Activated CD8-positive, alpha-beta memory T cell treated with anti-CD3 and anti-CD28 coated beads, Interleukin-2, amount 10 ng/mL, durations not matched to agents 7 days and 5 days (primary cell): ENCODE results near the gene RPL4. TPM values are rescaled to one million over a fixed set of nuclear protein-coding genes. Genes with fewer than 3 reads are reported as not detected.
"Not testable (repeated sequence)": the region's sequence is repeated elsewhere in the genome, so short reads cannot be mapped to it uniquely, and the experiment has no call there.

Source experiments
- ATAC-seq: fragments of 150-1000 bp; cut with Tn5 transposase; one replicate; pipeline ENCODE4 v1.10.0; 2021; ENCODE audit warnings: moderate library complexity
- CTCF ChIA-PET: fragments of 350-600 bp; sonication (Branson Sonifier 250); formaldehyde crosslinking; loops from one replicate; lab custom pipeline; 2021; ENCODE audit warnings: antibody characterized with exemption; lab: Charles Lee
- DNase-seq: peaks from one replicate; pipeline ENCODE4 v3.0.0-alpha.2; 2020
- H3K27ac Mint-ChIP-seq: one replicate; pipeline ENCODE4 v1.8.0; 2021; ENCODE audit warnings: mild to moderate bottlenecking, mixed read lengths
- H3K27me3 Mint-ChIP-seq: one replicate; pipeline ENCODE4 v1.8.0; 2021; ENCODE audit warnings: mixed read lengths
- H3K36me3 Mint-ChIP-seq: one replicate; pipeline ENCODE4 v1.8.0; 2021; ENCODE audit warnings: mild to moderate bottlenecking, mixed read lengths
- H3K4me1 Mint-ChIP-seq: one replicate; pipeline ENCODE4 v1.8.0; 2021; ENCODE audit warnings: mixed read lengths
- H3K4me3 Mint-ChIP-seq: one replicate; pipeline ENCODE4 v1.8.0; 2021; ENCODE audit warnings: mild to moderate bottlenecking, moderate library complexity, mixed read lengths
- H3K9me3 Mint-ChIP-seq: one replicate; pipeline ENCODE4 v1.8.0; 2022; ENCODE audit warnings: low read depth, mixed read lengths
- microRNA-seq: library from miRNA; unstranded; fragments of <30 nt; microRNA quantifications from one replicate; pipeline ENCODE4 v1.2.0, GENCODE V29; 2022
- total RNA-seq, 2 experiments: library from RNA; stranded (reverse); gene quantifications; one replicate each; pipeline ENCODE4 v1.2.3, GENCODE V29; 2021

RPL4 gene
- total RNA-seq, 2 experiments from 2014 or later: 2,060 to 2,722 TPM

DNA sequence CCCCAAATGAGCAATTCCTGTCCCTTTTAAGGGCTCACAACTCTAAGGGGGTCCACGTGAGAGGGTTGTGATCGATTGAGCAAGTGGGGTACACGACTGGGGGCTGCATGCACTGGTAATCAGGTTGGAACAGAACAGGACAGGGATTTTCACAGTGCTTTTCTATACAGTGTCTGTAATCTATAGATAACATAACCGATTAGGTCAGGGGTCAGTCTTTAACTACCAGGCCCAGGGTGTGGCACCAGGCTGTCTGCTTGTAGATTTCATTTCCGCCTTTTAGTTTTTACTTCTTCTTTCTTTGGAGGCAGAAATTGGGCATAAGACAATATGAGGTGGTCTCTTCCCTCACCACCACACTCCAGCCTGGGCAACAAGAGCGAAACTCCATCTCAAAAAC, 39.4 kb downstream of the RPL4 start:
- DNase-seq, H3K9me3 Mint-ChIP-seq, H3K27me3 Mint-ChIP-seq, ATAC-seq, H3K27ac Mint-ChIP-seq, H3K4me1 Mint-ChIP-seq, H3K4me3 Mint-ChIP-seq, CTCF ChIA-PET: not testable (repeated sequence)
- H3K36me3 Mint-ChIP-seq: peaks cover 44% of the 10 kb centered on the region

DNA sequence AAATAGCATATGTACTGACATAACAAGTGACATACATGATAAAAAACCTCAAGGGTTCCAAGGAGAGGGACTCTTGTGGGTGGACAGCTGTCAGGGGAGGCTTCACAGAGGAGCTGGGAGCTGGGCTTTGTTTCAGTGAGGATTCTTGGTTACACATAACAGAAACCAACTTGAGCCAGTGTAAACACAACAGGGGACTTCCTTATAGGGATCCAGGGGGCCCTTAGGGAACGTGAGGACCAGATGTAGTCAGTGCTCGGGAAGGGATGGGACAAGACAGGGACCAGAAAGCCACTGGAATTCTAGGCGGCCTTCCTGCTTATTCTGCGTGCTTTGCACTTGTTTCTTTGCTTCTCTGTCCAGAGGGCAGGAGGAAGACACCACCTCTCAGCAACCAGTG, 42.0 kb downstream of the RPL4 start:
- DNase-seq (no peak), ATAC-seq (no peak)
- H3K9me3 Mint-ChIP-seq: peaks cover 2% of the 10 kb centered on the region
- no peak overlapping the region for H3K4me3 Mint-ChIP-seq
- CTCF ChIA-PET: no interaction called here
- peaks cover 7% of the 10 kb centered on the region for H3K4me1 Mint-ChIP-seq
- no peaks in the 10 kb centered on the region for H3K27me3 Mint-ChIP-seq
- H3K36me3 Mint-ChIP-seq: peaks cover 41% of the 10 kb centered on the region
- peak overlapping the region; percentile 10 for H3K27ac Mint-ChIP-seq

DNA sequence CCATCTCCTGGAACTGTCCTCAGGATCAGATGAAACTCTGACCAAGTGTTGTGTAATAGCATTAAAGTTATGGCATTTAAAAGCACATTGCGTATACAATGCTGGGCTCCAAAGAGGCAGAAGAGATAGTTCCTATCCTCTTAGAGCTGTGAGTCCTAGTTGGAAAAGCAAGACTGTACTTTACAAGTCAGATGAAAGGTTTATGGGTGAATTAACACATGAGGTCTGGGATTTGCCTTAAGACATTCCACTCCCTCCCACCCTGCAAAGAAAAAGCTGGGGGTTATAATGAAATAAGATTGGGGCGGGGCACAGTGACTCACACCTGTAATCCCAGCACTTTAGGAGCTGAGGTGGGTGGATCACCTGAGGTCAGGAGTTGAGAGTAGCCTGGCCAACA, 42.7 kb downstream of the RPL4 start:
- Mint-ChIP-seq H3K9me3 (peaks cover 2% of the 10 kb centered on the region), H3K4me3 (no peak overlapping the region), H3K4me1 (peaks cover 7% of the 10 kb centered on the region), H3K27ac (no peak overlapping the region), H3K27me3 (no peaks in the 10 kb centered on the region), H3K36me3 (peaks cover 37% of the 10 kb centered on the region)
- CTCF ChIA-PET: no interaction called here
- ATAC-seq: no peak
- DNase-seq: no peak

DNA sequence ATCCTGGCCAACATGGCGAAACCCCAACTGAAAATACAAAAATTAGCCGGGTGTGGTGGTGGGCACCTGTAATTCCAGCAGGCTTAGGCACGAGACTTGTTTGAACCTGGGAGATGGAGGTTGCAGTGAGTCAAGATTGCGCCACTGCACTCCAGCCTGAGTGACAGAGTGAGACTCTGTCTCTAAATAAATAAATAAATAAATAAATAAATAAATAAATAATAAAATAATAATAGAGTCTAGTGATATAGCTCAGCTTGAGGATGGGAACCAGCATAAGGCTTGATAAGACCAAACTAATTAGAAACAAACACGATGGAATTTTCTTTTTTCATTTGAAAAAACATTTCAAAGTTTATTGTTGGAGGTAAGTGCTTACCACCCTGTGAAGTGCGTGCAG, 43.4 kb downstream of the RPL4 start:
- H3K9me3 Mint-ChIP-seq, H3K4me1 Mint-ChIP-seq, DNase-seq, H3K4me3 Mint-ChIP-seq, H3K27me3 Mint-ChIP-seq, ATAC-seq, CTCF ChIA-PET, H3K27ac Mint-ChIP-seq: not testable (repeated sequence)
- peaks cover 32% of the 10 kb centered on the region for H3K36me3 Mint-ChIP-seq

DNA sequence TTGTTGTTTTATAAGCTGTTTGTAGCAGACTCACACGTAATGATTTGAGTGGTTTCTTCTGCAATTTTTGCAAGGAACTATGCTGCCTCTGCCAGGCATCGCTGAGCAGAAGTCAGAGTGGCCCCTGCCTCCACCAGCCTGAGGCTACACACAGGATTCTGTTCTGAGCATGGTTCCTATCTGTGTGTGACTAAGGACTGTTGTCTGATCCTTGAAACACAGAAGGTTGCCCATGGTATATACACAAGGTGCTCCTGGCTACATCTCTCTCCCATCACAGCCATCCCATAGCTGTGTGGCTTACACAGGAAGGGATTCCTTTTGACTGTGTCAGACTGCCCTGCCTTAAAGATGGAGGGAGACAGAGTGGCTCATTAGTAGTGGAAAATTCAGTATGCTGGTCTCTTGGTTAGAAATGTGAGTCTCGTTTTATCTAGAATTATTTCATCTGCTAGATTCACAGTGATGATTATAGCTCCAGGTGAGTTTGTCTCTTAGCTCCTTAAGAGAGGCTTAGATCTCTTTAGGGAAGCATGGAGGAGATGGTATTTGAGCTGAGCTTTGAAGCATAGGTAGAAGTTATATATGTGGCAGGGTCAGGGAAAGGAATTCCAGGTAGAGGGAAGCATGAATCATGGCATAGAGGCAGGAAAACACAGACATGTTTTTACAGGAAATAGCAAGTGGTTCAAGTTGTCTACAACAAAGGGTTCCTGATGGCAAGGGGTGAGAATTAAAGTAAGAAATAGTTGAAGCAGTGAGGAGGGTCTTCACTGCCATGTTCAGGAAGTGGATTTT, 44.6 kb downstream of the RPL4 start:
- H3K36me3 Mint-ChIP-seq: peaks cover 25% of the 10 kb centered on the region
- peaks cover 15% of the 10 kb centered on the region for H3K4me1 Mint-ChIP-seq
- no peaks in the 10 kb centered on the region for H3K27me3 Mint-ChIP-seq
- H3K9me3 Mint-ChIP-seq: peaks cover 2% of the 10 kb centered on the region
- ATAC-seq (no peak), DNase-seq (no peak)
- peak overlapping the region; percentile 3 for H3K27ac Mint-ChIP-seq
- no peak overlapping the region for H3K4me3 Mint-ChIP-seq
- CTCF ChIA-PET: no interaction called here

DNA sequence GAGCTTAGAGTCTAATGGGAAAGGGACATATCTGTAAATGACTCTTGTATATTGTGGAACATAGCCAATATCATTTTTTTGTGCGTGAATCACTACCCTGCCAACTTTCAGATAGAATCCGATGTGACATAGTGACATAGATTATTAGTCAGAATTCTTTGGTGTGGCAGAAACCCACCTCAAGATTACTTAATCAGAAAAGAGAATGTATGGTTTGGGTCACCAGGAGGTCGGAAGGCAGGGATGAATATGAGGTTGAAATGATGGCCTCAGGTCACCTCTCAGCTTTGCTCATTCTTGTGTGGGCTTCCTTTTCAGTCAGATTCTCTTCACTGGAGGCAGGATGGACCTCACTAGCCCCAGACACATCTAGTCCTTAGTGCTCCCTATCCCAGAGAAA, 48.4 kb downstream of the RPL4 start:
- CTCF ChIA-PET: interaction anchor here (1.3 kb wide), 1 partner anchor 41 kb away, joined by 5 read pairs; the partner anchor contains the start of gene SNAPC5
- no peak for DNase-seq
- ATAC-seq: no peak
- H3K4me3 Mint-ChIP-seq: no peak overlapping the region
- H3K36me3 Mint-ChIP-seq: peaks cover 17% of the 10 kb centered on the region
- H3K4me1 Mint-ChIP-seq: peaks cover 18% of the 10 kb centered on the region
- H3K27ac Mint-ChIP-seq: no peak overlapping the region
- H3K27me3 Mint-ChIP-seq: no peaks in the 10 kb centered on the region
- no peaks in the 10 kb centered on the region for H3K9me3 Mint-ChIP-seq

DNA sequence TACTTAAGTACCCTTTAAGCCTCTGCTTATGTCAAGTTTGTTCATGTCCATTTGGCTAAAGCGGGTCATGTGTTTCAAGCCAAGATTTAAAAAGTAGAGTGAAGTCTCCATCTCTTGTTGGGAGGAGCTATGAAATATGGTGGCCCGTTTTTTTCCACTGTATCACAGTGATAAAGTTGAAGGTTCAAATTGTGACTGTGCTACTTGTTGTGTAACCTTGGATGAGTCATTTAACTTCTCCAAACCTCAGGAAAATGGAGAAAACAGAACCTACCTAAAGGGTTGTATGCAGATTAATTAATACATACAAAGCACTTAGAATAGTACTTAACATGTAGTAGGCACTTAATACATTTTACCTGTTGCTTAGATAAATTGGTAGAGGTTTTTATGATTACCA, 50.5 kb downstream of the RPL4 start:
- H3K4me3 Mint-ChIP-seq: no peak overlapping the region
- no peak for DNase-seq
- no peak for ATAC-seq
- H3K27ac Mint-ChIP-seq: no peak overlapping the region
- H3K27me3 Mint-ChIP-seq: no peaks in the 10 kb centered on the region
- peaks cover 13% of the 10 kb centered on the region for H3K36me3 Mint-ChIP-seq
- H3K9me3 Mint-ChIP-seq: no peaks in the 10 kb centered on the region
- CTCF ChIA-PET: interaction anchor here (1.5 kb wide), 1 partner anchor 44 kb away, joined by 5 read pairs; the partner anchor contains the start of gene SNAPC5
- H3K4me1 Mint-ChIP-seq: peaks cover 11% of the 10 kb centered on the region

DNA sequence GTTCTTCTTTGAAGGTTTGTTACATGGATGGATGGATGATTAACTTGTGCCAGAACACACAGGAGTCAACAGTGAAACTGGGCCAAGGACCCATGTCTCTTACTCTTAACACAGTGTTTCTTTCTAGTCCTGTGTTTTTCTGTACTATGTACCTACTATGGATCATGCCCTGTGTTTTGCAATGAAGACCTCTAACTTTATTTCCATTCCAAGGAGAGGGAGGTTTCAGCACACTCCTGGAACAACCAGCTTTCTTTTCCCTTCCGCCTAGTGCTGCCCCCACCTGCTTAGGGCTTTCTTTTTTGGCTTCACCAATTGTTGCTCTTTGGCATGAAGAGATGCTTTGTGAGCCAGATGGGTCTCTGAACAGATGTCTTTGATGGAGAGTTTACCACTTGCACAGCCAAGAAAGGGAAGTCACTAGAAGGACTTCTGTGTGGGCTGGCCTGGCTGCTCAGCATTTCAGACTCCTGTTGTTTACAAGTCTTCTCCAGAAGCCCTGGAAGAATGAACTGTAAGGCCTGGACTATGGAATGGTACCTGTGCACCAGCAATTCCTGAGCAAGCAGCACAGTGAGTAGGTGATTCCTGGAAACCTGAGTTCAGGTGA, 51.6 kb downstream of the RPL4 start:
- H3K4me3 Mint-ChIP-seq: no peak overlapping the region
- peaks cover 11% of the 10 kb centered on the region for H3K4me1 Mint-ChIP-seq
- CTCF ChIA-PET: interaction anchor here (1.5 kb wide), 1 partner anchor 45 kb away, joined by 5 read pairs; the partner anchor contains the start of gene SNAPC5
- ATAC-seq (no peak), DNase-seq (no peak)
- no peaks in the 10 kb centered on the region for H3K27me3 Mint-ChIP-seq
- H3K9me3 Mint-ChIP-seq: no peaks in the 10 kb centered on the region
- no peak overlapping the region for H3K27ac Mint-ChIP-seq
- H3K36me3 Mint-ChIP-seq: peaks cover 18% of the 10 kb centered on the region

DNA sequence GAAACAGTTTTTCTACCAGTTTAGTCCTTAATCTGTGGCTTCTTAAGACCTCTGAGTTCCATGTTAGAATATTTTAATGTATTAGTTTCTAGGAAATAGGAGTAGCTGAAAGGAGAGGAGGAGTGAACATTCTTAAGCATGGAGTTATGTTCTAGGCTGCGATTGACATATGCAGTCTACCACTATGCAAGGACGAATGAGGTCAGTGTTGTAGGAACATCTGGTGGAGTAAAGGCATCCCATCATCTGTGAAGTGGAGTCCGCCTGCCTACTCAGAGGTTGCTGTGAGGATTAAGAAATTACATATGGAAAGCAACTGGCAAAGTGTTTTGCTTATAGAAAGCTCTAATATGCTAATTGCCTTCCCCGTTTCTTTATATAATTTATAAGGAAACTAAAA, 52.2 kb downstream of the RPL4 start:
- H3K4me1 Mint-ChIP-seq: peaks cover 11% of the 10 kb centered on the region
- no peak overlapping the region for H3K4me3 Mint-ChIP-seq
- H3K9me3 Mint-ChIP-seq: no peaks in the 10 kb centered on the region

More for the DNA sequence above, 52.2 kb downstream of the RPL4 start:
- no peak for ATAC-seq
- peaks cover 24% of the 10 kb centered on the region for H3K36me3 Mint-ChIP-seq
- H3K27me3 Mint-ChIP-seq: no peaks in the 10 kb centered on the region
- CTCF ChIA-PET: interaction anchor here (1.5 kb wide), 1 partner anchor 46 kb away, joined by 5 read pairs; the partner anchor contains the start of gene SNAPC5
- DNase-seq: no peak
- H3K27ac Mint-ChIP-seq: no peak overlapping the region

Small RNAs within 50 kb of the gene (microRNA-seq; reads per million reads assigned to microRNA genes)
- 3.0 reads per million for gene MIR4512

Other genes starting within 250 kb of the RPL4 start
- gene DIS3L, start 211.3 kb downstream of the RPL4 start, total RNA-seq: 10 to 100 TPM; 20.7 to 22.9 TPM
- gene TIPIN, start 148.2 kb downstream of the RPL4 start, total RNA-seq: 10 to 100 TPM; 34.3 to 40.2 TPM
- 10 to 100 TPM; 83.3 to 83.5 TPM for gene MAP2K1, start 117.9 kb downstream of the RPL4 start, total RNA-seq
- gene SNAPC5, start 7.1 kb downstream of the RPL4 start, total RNA-seq: 10 to 100 TPM; 29.3 to 30.0 TPM
- gene ZWILCH, start 471 bp upstream of the RPL4 start, total RNA-seq: 10 to 100 TPM; 35.6 to 44.6 TPM
- not detected for gene LCTL, start 61.1 kb upstream of the RPL4 start, total RNA-seq
- gene SMAD6, start 197.4 kb upstream of the RPL4 start, total RNA-seq: under 1 TPM; 0.14 to 0.29 TPM